Upper lobe of right lung (tissue), 1 donor: ENCODE results near the gene ATP2B3. TPM values are rescaled to one million over a fixed set of nuclear protein-coding genes. Genes with fewer than 3 reads are reported as not detected.

Source experiments
- ATAC-seq: fragments of 200-7000 bp; cut with Tn5 transposase; one replicate; pipeline ENCODE4 v1.9.1; 2020; ENCODE audit warnings: mild to moderate bottlenecking, moderate library complexity
- DNase-seq: peaks from one replicate; pipeline ENCODE4 v3.0.0-alpha.2; 2020
- H3K27ac ChIP-seq: fragments of 200-600 bp; one replicate; pipeline ENCODE4 v1.8.0; 2022
- H3K27me3 ChIP-seq: fragments of 200-600 bp; one replicate; pipeline ENCODE4 v1.8.0; 2022; ENCODE audit warnings: mild to moderate bottlenecking
- H3K36me3 ChIP-seq: fragments of 200-600 bp; one replicate; pipeline ENCODE4 v1.8.0; 2022
- H3K4me1 ChIP-seq: fragments of 200-600 bp; one replicate; pipeline ENCODE4 v1.8.0; 2022
- H3K4me3 ChIP-seq: fragments of 200-600 bp; one replicate; pipeline ENCODE4 v1.8.0; 2022; ENCODE audit warnings: mild to moderate bottlenecking
- H3K9me3 ChIP-seq: fragments of 200-600 bp; one replicate; pipeline ENCODE4 v1.8.0; 2022
- intact Hi-C: fragments of 100-400 bp; cut with DNase I; formaldehyde crosslinking; loops from one replicate; pipeline ENCODE4 v1.11.0; 2022
- total RNA-seq: library from RNA; stranded (reverse); fragmentation: NEBNext Ultra II Directional; extraction: Animal tissue kit (Norgen Biotek cat#: 25700); gene quantifications from one replicate; pipeline ENCODE4 v1.2.1, GENCODE V29; 2021
- TF ChIP-seq, protein P1 (sequence below): fragments of 200-600 bp; IDR thresholded peaks from one replicate; pipeline ENCODE4 v1.8.0; 2022; ENCODE audit warnings: antibody characterized with exemption
- donor health status: DM: no; HTN: yes; CAD: no; lungs with severe emphysema.

The ATP2B3 gene
- total RNA-seq, 1 donor from 2014 or later: not detected

GRCh38 chrX:153547195-153547594 is 29.8 kb downstream of the ATP2B3 start:
- intact Hi-C loops: no loop called here
- no peak for ATAC-seq
- Histone ChIP-seq H3K9me3 (no peaks in the 10 kb centered on the region), H3K27ac (no peak overlapping the region), H3K27me3 (no peaks in the 10 kb centered on the region), H3K4me1 (no peaks in the 10 kb centered on the region), H3K4me3 (no peak overlapping the region), H3K36me3 (no peaks in the 10 kb centered on the region)
- TF ChIP-seq, protein P1, sequence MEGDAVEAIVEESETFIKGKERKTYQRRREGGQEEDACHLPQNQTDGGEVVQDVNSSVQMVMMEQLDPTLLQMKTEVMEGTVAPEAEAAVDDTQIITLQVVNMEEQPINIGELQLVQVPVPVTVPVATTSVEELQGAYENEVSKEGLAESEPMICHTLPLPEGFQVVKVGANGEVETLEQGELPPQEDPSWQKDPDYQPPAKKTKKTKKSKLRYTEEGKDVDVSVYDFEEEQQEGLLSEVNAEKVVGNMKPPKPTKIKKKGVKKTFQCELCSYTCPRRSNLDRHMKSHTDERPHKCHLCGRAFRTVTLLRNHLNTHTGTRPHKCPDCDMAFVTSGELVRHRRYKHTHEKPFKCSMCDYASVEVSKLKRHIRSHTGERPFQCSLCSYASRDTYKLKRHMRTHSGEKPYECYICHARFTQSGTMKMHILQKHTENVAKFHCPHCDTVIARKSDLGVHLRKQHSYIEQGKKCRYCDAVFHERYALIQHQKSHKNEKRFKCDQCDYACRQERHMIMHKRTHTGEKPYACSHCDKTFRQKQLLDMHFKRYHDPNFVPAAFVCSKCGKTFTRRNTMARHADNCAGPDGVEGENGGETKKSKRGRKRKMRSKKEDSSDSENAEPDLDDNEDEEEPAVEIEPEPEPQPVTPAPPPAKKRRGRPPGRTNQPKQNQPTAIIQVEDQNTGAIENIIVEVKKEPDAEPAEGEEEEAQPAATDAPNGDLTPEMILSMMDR: no peak
- no peak for DNase-seq

DNA sequence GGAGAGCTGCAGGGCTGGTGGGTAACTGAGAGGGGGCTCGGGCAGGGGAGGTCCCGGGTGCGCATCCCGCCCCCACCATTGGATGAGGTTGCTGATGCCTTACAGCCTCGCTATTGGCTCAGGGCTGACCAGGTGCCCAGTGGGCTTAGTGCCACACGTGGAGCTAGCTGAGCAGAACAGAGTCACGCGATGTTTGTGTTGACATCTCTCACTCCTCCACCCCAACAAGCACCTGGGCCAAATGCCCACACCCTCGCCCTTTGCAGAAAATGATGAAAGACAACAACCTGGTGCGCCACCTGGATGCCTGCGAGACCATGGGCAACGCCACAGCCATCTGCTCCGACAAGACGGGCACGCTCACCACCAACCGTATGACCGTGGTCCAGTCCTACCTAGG is 31.8 kb downstream of the ATP2B3 start:
- Histone ChIP-seq H3K9me3 (no peaks in the 10 kb centered on the region), H3K36me3 (no peaks in the 10 kb centered on the region), H3K27ac (no peak overlapping the region), H3K4me3 (no peak overlapping the region), H3K4me1 (no peaks in the 10 kb centered on the region), H3K27me3 (no peaks in the 10 kb centered on the region)
- TF ChIP-seq, protein P1: no peak
- intact Hi-C loops: no loop called here
- ATAC-seq (no peak), DNase-seq (no peak)

GRCh38 chrX:153549807-153550206 is 32.4 kb downstream of the ATP2B3 start:
- no peaks in the 10 kb centered on the region for H3K4me1 ChIP-seq
- ATAC-seq (no peak), DNase-seq (no peak)
- no peaks in the 10 kb centered on the region for H3K36me3 ChIP-seq
- no peak overlapping the region for H3K27ac ChIP-seq
- TF ChIP-seq, protein P1: no peak
- no peak overlapping the region for H3K4me3 ChIP-seq
- H3K9me3 ChIP-seq: no peaks in the 10 kb centered on the region
- intact Hi-C loops: no loop called here
- no peaks in the 10 kb centered on the region for H3K27me3 ChIP-seq

DNA sequence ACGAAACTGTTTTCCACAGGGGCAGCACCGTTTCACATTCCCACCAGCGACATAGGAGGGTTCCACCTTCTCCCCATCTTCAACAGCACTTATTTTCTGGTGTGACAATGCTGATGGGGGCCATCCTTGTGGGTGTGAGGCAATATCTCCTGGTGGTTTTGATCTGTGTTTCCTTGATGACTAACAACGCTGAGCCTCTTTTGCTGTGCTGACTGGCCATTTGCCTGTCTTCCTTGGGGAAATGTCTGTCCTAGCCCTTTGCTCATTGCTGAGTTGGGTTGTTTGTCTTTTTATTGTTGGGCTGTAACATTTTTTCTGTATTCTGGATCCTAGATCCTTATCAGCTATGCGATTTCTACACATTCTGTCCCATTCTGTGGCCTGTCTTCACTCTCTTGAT is 33.7 kb downstream of the ATP2B3 start:
- DNase-seq (no peak), ATAC-seq (no peak)
- no peak overlapping the region for H3K27ac ChIP-seq
- no peaks in the 10 kb centered on the region for H3K27me3 ChIP-seq
- TF ChIP-seq, protein P1: no peak
- no peaks in the 10 kb centered on the region for H3K36me3 ChIP-seq
- intact Hi-C loops: no loop called here
- H3K9me3 ChIP-seq: no peaks in the 10 kb centered on the region
- H3K4me3 ChIP-seq: no peak overlapping the region
- H3K4me1 ChIP-seq: no peaks in the 10 kb centered on the region

- peak; percentile 86 for ATAC-seq
- DNase-seq: peak; percentile 73
Measured at GRCh38 chrX:153554519-153555167, 37.2 kb downstream of the ATP2B3 start.

More at GRCh38 chrX:153554519-153555167, 37.2 kb downstream of the ATP2B3 start:
- H3K27me3 ChIP-seq: no peaks in the 10 kb centered on the region
- no peak overlapping the region for H3K27ac ChIP-seq
- H3K36me3 ChIP-seq: no peaks in the 10 kb centered on the region
- intact Hi-C loops: no loop called here
- no peaks in the 10 kb centered on the region for H3K9me3 ChIP-seq
- H3K4me3 ChIP-seq: no peak overlapping the region
- no peaks in the 10 kb centered on the region for H3K4me1 ChIP-seq
- TF ChIP-seq, protein P1: peak; percentile 55
